Duodenal mucosa (tissue), 2 donors: ENCODE measurements around the gene PRICKLE2.

Experiments used
- H3K27ac ChIP-seq: one replicate; pipeline ENCODE4 v1.7.0; 2013; ENCODE audit warnings: low read depth, low read length
- H3K27me3 ChIP-seq, 2 donors: one replicate each; pipeline ENCODE4 v1.7.0; 2013; ENCODE audit warnings: low read length in 2 of 2, control low read depth in 1 of 2; ENCODE audit not compliant: insufficient read depth in 2 of 2, control insufficient read depth in 1 of 2
- H3K36me3 ChIP-seq, 2 donors: one replicate each; pipeline ENCODE4 v1.7.0; 2013; ENCODE audit warnings: low read length in 2 of 2, control low read depth in 1 of 2; ENCODE audit not compliant: insufficient read depth in 2 of 2, control insufficient read depth in 1 of 2
- H3K4me1 ChIP-seq, 2 donors: one replicate each; pipeline ENCODE4 v1.7.0; 2013; ENCODE audit warnings: low read length in 2 of 2, control low read depth in 1 of 2; ENCODE audit not compliant: insufficient read depth in 2 of 2, control insufficient read depth in 1 of 2
- H3K4me3 ChIP-seq, 2 donors: one replicate each; pipeline ENCODE4 v1.7.0; 2013; ENCODE audit warnings: low read length in 2 of 2, low read depth in 1 of 2
- H3K9ac ChIP-seq, 2 donors: one replicate each; pipeline ENCODE4 v1.7.0; 2013; ENCODE audit warnings: low read length in 2 of 2, low read depth in 1 of 2
- H3K9me3 ChIP-seq, 2 donors: one replicate each; pipeline ENCODE4 v1.7.0; 2013; ENCODE audit warnings: low read length in 2 of 2, control low read depth in 1 of 2; ENCODE audit not compliant: control insufficient read depth in 1 of 2

Gene PRICKLE2

GRCh38 chr3:64121750-64122311 lies 103.4 kb downstream of the PRICKLE2 start:
- H3K27ac ChIP-seq = no peak overlapping the region
- H3K4me1 ChIP-seq = no peaks in the 10 kb centered on the region
- H3K9ac ChIP-seq = no peak overlapping the region
- no peak overlapping the region for H3K4me3 ChIP-seq
- no peaks in the 10 kb centered on the region for H3K36me3 ChIP-seq
- no peaks in the 10 kb centered on the region for H3K9me3 ChIP-seq
- no peaks in the 10 kb centered on the region for H3K27me3 ChIP-seq

GRCh38 chr3:64120876-64121275 lies 104.4 kb downstream of the PRICKLE2 start:
- H3K9ac ChIP-seq = no peak overlapping the region
- H3K27ac ChIP-seq = no peak overlapping the region
- H3K4me3 ChIP-seq = no peak overlapping the region
- no peaks in the 10 kb centered on the region for H3K9me3 ChIP-seq
- H3K36me3 ChIP-seq = no peaks in the 10 kb centered on the region
- no peaks in the 10 kb centered on the region for H3K4me1 ChIP-seq
- H3K27me3 ChIP-seq = no peaks in the 10 kb centered on the region

- H3K4me1 ChIP-seq = no peaks in the 10 kb centered on the region
- no peaks in the 10 kb centered on the region for H3K9me3 ChIP-seq
- H3K27me3 ChIP-seq = no peaks in the 10 kb centered on the region
- H3K27ac ChIP-seq = no peak overlapping the region
- no peak overlapping the region for H3K9ac ChIP-seq
- no peaks in the 10 kb centered on the region for H3K36me3 ChIP-seq
- H3K4me3 ChIP-seq = no peak overlapping the region
Observed at GRCh38 chr3:64117483-64117882, 107.8 kb downstream of the PRICKLE2 start.

- no peaks in the 10 kb centered on the region for H3K9me3 ChIP-seq
- no peaks in the 10 kb centered on the region for H3K4me1 ChIP-seq
- no peak overlapping the region for H3K27ac ChIP-seq
- H3K9ac ChIP-seq = no peak overlapping the region
- no peaks in the 10 kb centered on the region for H3K27me3 ChIP-seq
- no peaks in the 10 kb centered on the region for H3K36me3 ChIP-seq
- no peak overlapping the region for H3K4me3 ChIP-seq
Observed at GRCh38 chr3:64114651-64115050, 110.6 kb downstream of the PRICKLE2 start.

- H3K36me3 ChIP-seq = no peaks in the 10 kb centered on the region
- no peak overlapping the region for H3K9ac ChIP-seq
- peaks cover 0 to 8% of the 10 kb centered on the region in 2 donors for H3K4me1 ChIP-seq
- no peak overlapping the region for H3K4me3 ChIP-seq
- H3K27ac ChIP-seq = no peak overlapping the region
- no peaks in the 10 kb centered on the region for H3K27me3 ChIP-seq
- H3K9me3 ChIP-seq = no peaks in the 10 kb centered on the region
Observed at GRCh38 chr3:64111872-64112271, 113.4 kb downstream of the PRICKLE2 start.

GRCh38 chr3:64111083-64111482 lies 114.2 kb downstream of the PRICKLE2 start:
- Histone ChIP-seq H3K4me3 (no peak overlapping the region), H3K27ac (no peak overlapping the region), H3K36me3 (no peaks in the 10 kb centered on the region), H3K9me3 (no peaks in the 10 kb centered on the region), H3K27me3 (no peaks in the 10 kb centered on the region), H3K9ac (no peak overlapping the region), H3K4me1 (peaks cover 0 to 8% of the 10 kb centered on the region in 2 donors)

- Histone ChIP-seq H3K9me3 (no peaks in the 10 kb centered on the region), H3K27ac (no peak overlapping the region), H3K27me3 (no peaks in the 10 kb centered on the region), H3K4me3 (no peak overlapping the region), H3K36me3 (no peaks in the 10 kb centered on the region), H3K4me1 (peaks cover 0 to 10% of the 10 kb centered on the region in 2 donors), H3K9ac (no peak overlapping the region)
Observed at GRCh38 chr3:64110071-64110470, 115.2 kb downstream of the PRICKLE2 start.

- Histone ChIP-seq H3K27ac (no peak overlapping the region), H3K4me3 (no peak overlapping the region), H3K4me1 (peaks cover 0 to 16% of the 10 kb centered on the region in 2 donors), H3K9ac (no peak overlapping the region), H3K9me3 (no peaks in the 10 kb centered on the region), H3K27me3 (no peaks in the 10 kb centered on the region), H3K36me3 (no peaks in the 10 kb centered on the region)
Observed at GRCh38 chr3:64109438-64109837, 115.8 kb downstream of the PRICKLE2 start.

GRCh38 chr3:64108784-64109317 lies 116.4 kb downstream of the PRICKLE2 start:
- Histone ChIP-seq H3K9me3 (no peaks in the 10 kb centered on the region), H3K27me3 (no peaks in the 10 kb centered on the region), H3K4me1 (peaks cover 0 to 16% of the 10 kb centered on the region in 2 donors), H3K9ac (no peak overlapping the region), H3K4me3 (no peak overlapping the region), H3K27ac (no peak overlapping the region), H3K36me3 (no peaks in the 10 kb centered on the region)

- H3K9ac ChIP-seq = no peak overlapping the region
- H3K4me3 ChIP-seq = no peak overlapping the region
- H3K4me1 ChIP-seq = peaks cover 0 to 16% of the 10 kb centered on the region in 2 donors
- no peaks in the 10 kb centered on the region for H3K36me3 ChIP-seq
- no peak overlapping the region for H3K27ac ChIP-seq
- H3K9me3 ChIP-seq = no peaks in the 10 kb centered on the region
- no peaks in the 10 kb centered on the region for H3K27me3 ChIP-seq
Observed at GRCh38 chr3:64108231-64108630, 117.0 kb downstream of the PRICKLE2 start.
